Ishikawa (cell line): ENCODE results near the gene CHAF1A.

Source experiments
- CEBPB ChIP-seq: IDR thresholded peaks from 2 replicates; pipeline ENCODE4 v1.6.1; 2012
- CREB1 ChIP-seq: IDR thresholded peaks from 2 replicates; pipeline ENCODE4 v1.6.1; 2012; ENCODE audit warnings: low read depth
- EGR1 ChIP-seq: IDR thresholded peaks from 2 replicates; pipeline ENCODE4 v1.6.1; 2012
- EP300 ChIP-seq: IDR thresholded peaks from 2 replicates; pipeline ENCODE4 v1.6.1; 2012; ENCODE audit warnings: borderline replicate concordance
- FOXM1 ChIP-seq: IDR thresholded peaks from 2 replicates; pipeline ENCODE4 v1.6.1; 2012; ENCODE audit warnings: low read depth, borderline replicate concordance
- MAX ChIP-seq: IDR thresholded peaks from 2 replicates; pipeline ENCODE4 v1.6.1; 2012
- NFIC ChIP-seq: IDR thresholded peaks from 2 replicates; pipeline ENCODE4 v1.6.1; 2012
- RAD21 ChIP-seq: IDR thresholded peaks from 2 replicates; pipeline ENCODE4 v1.6.1; 2012; ENCODE audit warnings: low read depth
- REST ChIP-seq: IDR thresholded peaks from 2 replicates; pipeline ENCODE4 v1.6.1; 2012; ENCODE audit warnings: low read depth, mild to moderate bottlenecking
- TAF1 ChIP-seq: IDR thresholded peaks from 2 replicates; pipeline ENCODE4 v1.6.1; 2012; ENCODE audit warnings: low read depth, mild to moderate bottlenecking
- TCF12 ChIP-seq: IDR thresholded peaks from 2 replicates; pipeline ENCODE4 v1.6.1; 2012; ENCODE audit warnings: low read depth
- TEAD4 ChIP-seq: IDR thresholded peaks from 2 replicates; pipeline ENCODE4 v1.6.1; 2012
- YY1 ChIP-seq: IDR thresholded peaks from 2 replicates; pipeline ENCODE4 v1.6.1; 2012; ENCODE audit warnings: low read depth
- ZBTB7A ChIP-seq: IDR thresholded peaks from 2 replicates; pipeline ENCODE4 v1.6.1; 2012; ENCODE audit warnings: low read depth
- TF ChIP-seq, protein P1 (sequence below): IDR thresholded peaks from 2 replicates; pipeline ENCODE4 v1.6.1; 2012

CHAF1A gene

GRCh38 chr19:4376991-4377781 lies 25.3 kb upstream of the CHAF1A start:
- TF ChIP-seq NFIC (0 out of 2 replicates have a peak, but pooled peaks have one; percentile 30), TCF12 (peak; percentile 1; the same call in 1 of the 2 replicates), CREB1 (no peak), EGR1 (no peak), TEAD4 (peak; percentile 44), MAX (peak; percentile 69), ZBTB7A (0 out of 2 replicates have a peak, but pooled peaks have one; percentile 54), TAF1 (0 out of 2 replicates have a peak, but pooled peaks have one; percentile 26), EP300 (0 out of 2 replicates have a peak, but pooled peaks have one; percentile 43), CEBPB (no peak), FOXM1 (peak; percentile 11; the same call in 1 of the 2 replicates), YY1 (no peak)
- TF ChIP-seq, protein P1, sequence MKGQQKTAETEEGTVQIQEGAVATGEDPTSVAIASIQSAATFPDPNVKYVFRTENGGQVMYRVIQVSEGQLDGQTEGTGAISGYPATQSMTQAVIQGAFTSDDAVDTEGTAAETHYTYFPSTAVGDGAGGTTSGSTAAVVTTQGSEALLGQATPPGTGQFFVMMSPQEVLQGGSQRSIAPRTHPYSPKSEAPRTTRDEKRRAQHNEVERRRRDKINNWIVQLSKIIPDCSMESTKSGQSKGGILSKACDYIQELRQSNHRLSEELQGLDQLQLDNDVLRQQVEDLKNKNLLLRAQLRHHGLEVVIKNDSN, result peak; percentile 85

GRCh38 chr19:4378886-4379285 lies 23.6 kb upstream of the CHAF1A start:
- 0 out of 2 replicates have a peak, but pooled peaks have one; percentile 8 for TF ChIP-seq ZBTB7A
- TF ChIP-seq, protein P1, result no peak

DNA sequence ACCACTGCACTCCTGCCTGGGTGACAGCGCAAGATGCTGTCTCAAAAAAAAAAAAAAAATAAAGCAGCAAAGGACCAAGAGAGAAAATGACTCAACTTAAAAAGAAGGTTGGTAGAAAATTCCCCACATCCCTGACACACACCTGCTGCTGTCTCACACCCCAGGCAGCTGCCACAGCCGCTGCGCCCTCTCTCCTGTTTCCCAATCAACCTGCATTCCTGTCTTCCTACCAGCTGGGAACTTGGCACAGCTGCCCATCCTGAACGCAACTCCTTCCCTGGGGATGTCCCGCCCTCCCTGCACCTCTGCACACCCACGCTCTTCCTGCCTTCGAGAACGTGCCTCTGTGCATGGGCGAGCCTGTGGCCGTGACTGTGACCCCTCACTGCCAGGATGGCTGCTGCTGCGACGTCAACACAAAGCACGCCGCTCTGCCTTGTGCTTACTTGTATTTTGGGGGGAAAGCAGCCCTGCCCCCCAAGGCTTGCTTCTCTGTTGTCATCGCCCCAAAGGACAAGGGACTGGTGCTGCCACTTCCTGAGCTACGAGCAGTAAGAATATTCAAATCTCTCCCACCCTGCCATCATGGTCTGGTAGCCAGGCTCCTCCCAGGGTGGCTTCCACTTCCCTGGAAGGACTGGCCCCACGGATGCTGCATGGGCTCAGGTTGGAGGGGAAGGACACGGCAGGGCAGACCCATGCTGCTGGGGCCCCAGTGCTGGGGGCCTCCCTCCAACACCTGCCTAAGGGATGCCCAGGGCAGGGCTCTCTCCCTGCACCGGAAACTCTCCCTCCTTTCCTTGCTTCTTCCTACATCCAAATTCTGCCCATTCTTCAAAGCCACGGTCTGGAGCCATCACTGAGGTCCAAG lies 22.8 kb upstream of the CHAF1A start:
- TF ChIP-seq YY1 (peak; percentile 29; the same call in 1 of the 2 replicates), REST (no peak), RAD21 (peak; percentile 33; the same call in 1 of the 2 replicates), EGR1 (peak; percentile 100), MAX (peak; percentile 96), TEAD4 (peak; percentile 100), FOXM1 (peak; percentile 95), EP300 (peak; percentile 99), TCF12 (peak; percentile 99), CEBPB (peak; percentile 99), ZBTB7A (peak; percentile 48; the same call in 1 of the 2 replicates), NFIC (peak; percentile 100), CREB1 (no peak), TAF1 (no peak)
- TF ChIP-seq, protein P1, result peak; percentile 55; the same call in 1 of the 2 replicates

GRCh38 chr19:4380254-4380727 lies 22.1 kb upstream of the CHAF1A start:
- TF ChIP-seq FOXM1 (no peak), MAX (no peak), REST (no peak), EGR1 (no peak)
